HG03565 (cell line): Measurements from ENCODE around the gene CIB2.
A peak's percentile ranks its signal among the peaks of the same experiment; 100 is the strongest.

ENCODE experiments used
- ATAC-seq: cut with Tn5 transposase; IDR thresholded peaks from one replicate; pipeline ENCODE4 v1.9.1; 2021; ENCODE audit warnings: mild to moderate bottlenecking, moderate library complexity; ENCODE audit not compliant: unreplicated experiment

CIB2 gene

DNA sequence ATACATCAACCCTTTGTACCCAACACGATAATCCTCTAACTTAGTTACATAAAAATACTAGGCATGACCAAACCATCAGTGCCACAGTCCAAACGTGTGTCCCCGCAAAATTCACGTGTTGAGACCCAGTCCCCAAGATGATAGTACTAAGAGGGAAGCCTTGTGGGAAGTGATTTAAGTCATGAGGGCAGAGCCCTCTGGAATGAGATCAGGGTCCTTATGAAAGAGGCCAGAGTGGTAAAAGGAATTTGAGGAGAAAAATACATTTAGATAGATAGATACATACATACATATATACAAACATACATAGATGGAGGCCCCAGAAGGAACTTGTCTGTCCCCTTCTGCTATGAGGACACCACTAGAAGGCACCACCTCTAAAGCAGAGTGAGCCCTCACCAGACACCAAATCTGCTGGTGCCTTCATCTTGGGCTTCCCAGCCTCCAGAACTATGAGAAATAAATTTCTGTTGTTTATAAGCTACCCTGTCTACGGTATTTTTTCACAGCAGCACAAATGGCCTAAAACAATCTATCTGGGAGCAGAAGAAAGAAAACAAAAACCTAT, 61.7 kb downstream of the CIB2 start:
- ATAC-seq, result no peak

DNA sequence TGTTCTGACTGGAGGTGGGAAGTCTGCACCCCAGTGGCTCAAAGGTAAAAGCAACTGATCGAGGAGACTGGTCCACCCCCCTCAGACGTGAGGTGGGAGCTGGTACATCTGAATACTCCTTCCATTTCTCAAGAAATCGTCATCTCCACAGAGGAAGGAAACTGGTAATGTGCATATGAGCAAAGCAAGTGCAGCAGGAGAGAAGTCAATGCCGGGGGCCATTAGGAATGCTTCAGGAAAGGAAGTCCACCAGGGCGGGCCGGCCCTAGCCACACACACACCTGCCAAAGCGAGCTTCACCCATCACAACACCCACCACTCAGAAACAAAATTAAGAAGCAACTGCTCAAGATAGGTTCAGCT, 62.2 kb downstream of the CIB2 start:
- ATAC-seq, result no peak

GRCh38 chr15:78067328-78068228, 63.7 kb downstream of the CIB2 start:
- no peak for ATAC-seq

DNA sequence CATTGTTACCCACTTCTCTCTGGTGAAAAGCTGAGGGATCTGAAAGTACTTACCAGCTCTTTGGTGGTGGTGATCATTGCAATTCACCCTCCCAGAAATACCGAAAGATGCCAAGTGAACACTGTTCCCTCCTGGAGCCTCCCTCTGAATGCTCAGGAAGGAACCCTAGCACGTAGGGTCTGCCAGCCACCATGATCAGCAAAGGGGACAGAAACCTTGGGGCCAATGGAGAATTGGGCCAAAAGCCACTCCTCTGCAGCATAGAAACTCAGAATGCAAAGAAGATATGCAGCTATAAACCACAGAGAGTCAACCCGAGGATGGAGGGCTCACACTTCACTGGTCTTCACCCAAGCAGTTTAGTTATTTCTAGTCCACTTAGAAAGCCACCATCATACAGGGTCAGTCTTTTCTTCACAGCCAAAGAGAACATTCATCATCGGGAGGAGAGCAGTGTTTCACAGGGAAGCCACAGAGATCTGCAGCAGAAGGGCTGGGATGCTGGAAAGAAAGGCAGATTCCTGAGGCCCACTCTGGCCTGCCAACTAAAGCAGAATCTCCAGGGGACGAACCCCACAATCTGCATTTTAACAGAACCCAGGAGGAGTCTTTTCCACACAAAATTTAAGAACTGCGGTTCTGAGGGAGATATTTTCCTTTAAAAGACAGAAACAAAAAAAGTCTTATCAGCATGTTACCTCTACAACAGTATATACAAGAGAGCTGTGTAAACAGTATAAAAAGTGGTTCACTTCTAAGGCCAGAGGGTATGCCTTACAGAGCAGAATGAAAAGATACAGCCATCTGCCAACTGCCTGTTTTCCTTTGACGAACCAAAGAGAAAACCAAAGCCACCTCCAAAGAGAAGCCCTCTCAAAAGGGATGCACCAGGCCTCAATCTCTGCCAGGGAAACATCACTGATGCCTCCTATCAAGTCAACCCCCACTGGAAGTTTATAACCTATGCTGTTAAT, 65.0 kb downstream of the CIB2 start:
- peak; percentile 42 for ATAC-seq

- ATAC-seq, result no peak
These were observed 65.9 kb downstream of the CIB2 start for GRCh38 chr15:78065284-78065872.

- ATAC-seq, result no peak
These were observed 66.7 kb downstream of the CIB2 start for GRCh38 chr15:78064544-78064943.

DNA sequence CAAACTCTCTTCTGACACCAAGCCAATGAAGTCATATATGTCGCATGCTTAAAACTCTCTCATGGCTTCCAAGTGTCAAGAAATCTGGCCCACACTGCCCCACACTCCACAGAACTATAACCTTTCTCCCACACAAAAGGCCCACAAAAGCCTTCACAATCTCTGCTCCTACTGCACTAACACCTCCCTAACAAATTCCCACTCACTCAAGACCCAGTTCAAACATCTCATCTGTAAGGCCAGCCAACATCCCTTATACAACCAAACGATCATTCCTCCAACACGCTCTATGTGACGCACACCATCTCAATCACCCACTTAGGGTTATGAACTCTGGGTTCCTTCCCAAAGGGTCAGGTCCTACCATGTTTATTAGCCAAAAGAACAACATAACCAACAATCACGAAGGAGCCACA, 67.3 kb downstream of the CIB2 start:
- no peak for ATAC-seq

GRCh38 chr15:78063217-78063616, 68.0 kb downstream of the CIB2 start:
- ATAC-seq, result no peak

DNA sequence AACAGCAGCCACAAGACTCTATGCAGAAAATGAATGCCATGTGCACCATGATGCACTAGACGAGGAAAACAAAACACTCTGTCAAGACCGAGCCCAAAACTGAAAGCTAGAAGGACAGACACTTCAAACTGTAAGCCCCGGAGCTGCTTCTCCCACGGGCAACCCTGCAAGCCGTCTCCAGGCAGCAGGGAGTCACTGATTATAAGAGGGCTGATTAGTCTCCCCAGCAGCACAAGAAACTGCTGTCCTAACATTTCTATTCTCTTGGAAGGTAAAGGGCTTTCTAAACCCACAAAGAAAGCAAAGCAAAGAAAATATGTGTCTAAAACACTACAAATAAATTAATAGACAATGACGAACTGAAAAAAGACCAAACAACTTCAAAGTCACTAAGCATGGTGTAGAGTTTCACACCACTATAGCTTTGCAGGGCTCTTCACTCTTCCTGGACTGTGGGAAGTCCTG, 69.2 kb downstream of the CIB2 start:
- ATAC-seq, result no peak

GRCh38 chr15:78060232-78060631, 71.0 kb downstream of the CIB2 start:
- no peak for ATAC-seq

DNA sequence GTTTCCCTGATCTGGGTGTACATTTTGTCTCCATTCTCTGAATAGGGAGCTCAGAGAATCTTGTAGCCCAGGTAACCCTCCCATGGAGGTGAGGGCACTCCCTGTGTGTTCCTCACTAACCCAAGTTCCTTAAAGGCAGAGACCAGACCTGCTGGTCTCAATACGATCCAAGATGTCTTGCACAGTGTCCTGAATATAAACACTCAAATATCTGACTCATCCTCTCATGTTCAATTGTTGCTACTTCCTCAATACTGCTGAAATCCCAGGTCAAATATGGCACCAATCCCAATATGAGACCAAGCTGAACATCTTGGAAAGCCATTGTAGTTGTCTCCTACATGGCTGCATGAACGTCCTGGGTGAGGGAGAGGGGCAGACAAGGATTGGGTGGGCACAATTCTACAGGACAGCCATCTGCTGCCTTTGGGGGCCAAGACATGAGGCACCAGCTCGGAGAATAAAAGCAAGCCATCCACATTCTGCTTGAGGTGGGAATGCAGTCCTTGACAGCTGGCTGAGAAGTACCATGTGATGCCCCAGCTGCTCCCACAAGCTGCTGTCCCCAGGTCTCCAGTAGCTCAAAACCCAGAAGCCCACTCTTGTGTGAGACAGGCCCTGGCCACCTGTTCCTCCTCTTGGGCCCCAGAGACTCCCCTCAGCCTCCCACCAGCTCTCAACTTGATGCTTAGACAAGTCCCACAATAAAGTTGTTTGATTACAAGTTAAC, 72.0 kb downstream of the CIB2 start:
- ATAC-seq, result no peak

DNA sequence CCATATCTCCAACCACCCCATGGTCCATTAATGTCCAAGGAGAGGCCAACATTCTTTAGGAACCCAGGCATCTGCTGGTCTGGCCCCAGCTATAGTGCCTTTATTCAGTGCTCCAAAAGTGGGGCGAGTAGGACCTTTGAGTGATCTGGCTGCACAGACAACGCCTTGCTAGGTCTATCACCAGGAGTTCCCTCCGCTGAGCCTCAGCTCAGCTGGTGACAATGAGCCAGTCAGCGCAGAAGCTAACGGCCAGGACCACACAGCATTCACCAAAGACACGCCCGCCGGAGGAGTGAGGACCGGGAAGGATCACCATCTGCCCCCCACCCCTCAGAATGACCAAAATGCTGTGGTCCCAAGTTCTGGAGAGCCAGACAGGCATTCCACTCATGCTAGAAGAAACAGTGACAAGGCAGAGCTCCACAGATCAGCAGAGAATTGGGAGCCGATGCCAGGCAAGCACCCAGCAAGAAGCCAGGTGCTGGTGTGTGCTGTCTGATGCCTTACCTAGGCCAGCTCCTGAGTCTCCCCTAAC, 72.8 kb downstream of the CIB2 start:
- no peak for ATAC-seq

- no peak for ATAC-seq
These were observed 73.4 kb downstream of the CIB2 start for GRCh38 chr15:78057803-78058202.

DNA sequence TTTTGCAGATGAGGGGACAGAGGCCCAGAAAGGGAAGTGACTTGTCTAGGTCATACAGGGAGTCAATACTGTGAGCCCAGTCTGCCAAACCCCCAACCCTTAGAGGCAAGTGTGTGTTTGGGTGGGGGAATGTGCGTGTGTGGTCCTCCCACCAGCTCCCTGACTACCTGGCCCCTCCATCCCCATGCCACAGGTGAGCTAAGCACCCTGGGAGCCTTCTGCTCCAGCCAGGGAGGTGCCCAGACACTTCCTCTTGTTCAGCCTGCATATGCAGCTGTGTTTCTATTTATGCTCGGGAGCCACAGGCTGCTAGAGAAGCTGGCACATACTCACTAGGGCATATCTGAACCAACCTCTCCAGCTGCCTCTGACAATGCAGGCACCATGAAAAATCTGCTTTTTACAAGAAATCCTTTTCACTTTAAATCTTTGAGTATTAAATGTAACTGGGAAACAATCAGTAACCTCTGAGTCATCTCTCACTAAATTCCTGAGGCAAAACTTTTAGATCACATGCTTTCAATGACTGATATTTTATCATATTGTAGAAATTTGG, 74.5 kb downstream of the CIB2 start:
- ATAC-seq, result no peak

- ATAC-seq, result no peak
These were observed 75.1 kb downstream of the CIB2 start for GRCh38 chr15:78055919-78056713.

GRCh38 chr15:78054966-78055365, 76.3 kb downstream of the CIB2 start:
- no peak for ATAC-seq
